GM13976 (cell line): ENCODE data around the gene RGS7.

Experiments used
- DNase-seq: peaks from one replicate; pipeline ENCODE4 v3.0.0; 2012; ENCODE audit warnings: low spot score
- in situ Hi-C: fragments of 300-500 bp; cut with MboI; formaldehyde crosslinking; loops from one replicate; pipeline ENCODE4 v1.12.0; 2022; ENCODE audit warnings: low sequenced_read_pairs, mixed read lengths, inconsistent platforms; ENCODE audit not compliant: unreplicated experiment
- TF ChIP-seq, protein P1 (sequence below): IDR thresholded peaks from 2 replicates; pipeline ENCODE4 v1.5.1; 2012; ENCODE audit warnings: borderline replicate concordance, mild to moderate bottlenecking; ENCODE audit not compliant: insufficient read depth; ENCODE audit errors: extremely low read depth, missing control alignments, control extremely low read depth

Gene RGS7

DNA sequence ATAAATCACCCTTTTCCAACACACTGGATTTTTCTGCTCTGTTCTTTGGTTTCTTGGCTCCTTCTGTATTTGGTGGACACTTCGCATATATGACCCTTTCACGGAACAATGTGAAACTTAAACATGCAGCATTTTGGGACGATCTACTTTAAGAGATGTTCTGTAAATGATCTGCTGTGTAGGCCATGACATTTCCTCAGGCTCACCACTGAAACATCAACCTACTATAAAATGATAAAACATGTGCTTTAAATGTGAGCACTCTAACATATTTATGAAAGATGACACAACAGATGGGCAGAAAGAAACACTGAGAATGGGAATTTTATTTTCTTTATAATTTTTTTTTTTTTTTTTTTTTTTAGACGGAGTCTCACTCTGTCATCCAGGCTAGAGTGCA lies 428.7 kb downstream of the RGS7 start:
- no peak for DNase-seq
- TF ChIP-seq, protein P1, sequence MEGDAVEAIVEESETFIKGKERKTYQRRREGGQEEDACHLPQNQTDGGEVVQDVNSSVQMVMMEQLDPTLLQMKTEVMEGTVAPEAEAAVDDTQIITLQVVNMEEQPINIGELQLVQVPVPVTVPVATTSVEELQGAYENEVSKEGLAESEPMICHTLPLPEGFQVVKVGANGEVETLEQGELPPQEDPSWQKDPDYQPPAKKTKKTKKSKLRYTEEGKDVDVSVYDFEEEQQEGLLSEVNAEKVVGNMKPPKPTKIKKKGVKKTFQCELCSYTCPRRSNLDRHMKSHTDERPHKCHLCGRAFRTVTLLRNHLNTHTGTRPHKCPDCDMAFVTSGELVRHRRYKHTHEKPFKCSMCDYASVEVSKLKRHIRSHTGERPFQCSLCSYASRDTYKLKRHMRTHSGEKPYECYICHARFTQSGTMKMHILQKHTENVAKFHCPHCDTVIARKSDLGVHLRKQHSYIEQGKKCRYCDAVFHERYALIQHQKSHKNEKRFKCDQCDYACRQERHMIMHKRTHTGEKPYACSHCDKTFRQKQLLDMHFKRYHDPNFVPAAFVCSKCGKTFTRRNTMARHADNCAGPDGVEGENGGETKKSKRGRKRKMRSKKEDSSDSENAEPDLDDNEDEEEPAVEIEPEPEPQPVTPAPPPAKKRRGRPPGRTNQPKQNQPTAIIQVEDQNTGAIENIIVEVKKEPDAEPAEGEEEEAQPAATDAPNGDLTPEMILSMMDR: no peak
- in situ Hi-C loops: no loop called here

DNA sequence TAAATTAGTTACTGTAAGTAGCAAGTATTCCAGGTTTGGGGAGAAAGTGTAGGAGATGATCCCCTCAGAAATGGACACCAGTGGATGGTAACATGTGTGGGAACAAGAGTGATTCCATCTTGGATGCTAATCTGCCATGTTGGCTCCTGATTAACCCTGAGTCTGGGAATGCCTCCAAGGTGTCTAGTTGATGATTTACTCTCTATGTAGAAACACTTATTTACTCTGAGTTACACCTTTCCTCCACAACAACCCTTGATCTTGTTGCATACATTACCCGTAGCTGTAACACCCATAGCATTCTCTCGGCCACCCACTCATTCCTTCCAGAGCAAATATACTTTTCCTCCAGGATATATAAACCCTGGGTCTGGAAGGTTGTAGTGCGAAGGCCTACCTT lies 429.2 kb downstream of the RGS7 start:
- in situ Hi-C loops: no loop called here
- TF ChIP-seq, protein P1: no peak
- DNase-seq: no peak

DNA sequence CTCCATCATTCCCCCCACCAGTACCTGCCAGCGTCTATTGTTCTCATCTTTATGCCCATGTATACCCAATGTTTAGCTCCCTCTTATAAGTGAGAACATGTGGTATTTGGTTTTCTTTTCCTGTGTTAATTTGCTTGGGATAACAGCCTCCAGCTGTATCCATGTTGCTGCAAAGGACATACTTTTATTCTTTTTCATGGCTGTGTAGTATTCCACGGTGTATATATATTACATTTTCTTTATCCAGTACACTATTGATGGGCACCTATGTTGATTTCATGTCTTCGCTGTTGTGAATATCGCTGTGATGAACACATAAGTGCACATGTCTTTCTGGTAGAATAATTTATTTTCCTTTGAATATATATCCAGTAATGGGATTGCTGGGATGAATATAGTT lies 431.7 kb downstream of the RGS7 start:
- in situ Hi-C loops: no loop called here
- TF ChIP-seq, protein P1: no peak
- DNase-seq: no peak

DNA sequence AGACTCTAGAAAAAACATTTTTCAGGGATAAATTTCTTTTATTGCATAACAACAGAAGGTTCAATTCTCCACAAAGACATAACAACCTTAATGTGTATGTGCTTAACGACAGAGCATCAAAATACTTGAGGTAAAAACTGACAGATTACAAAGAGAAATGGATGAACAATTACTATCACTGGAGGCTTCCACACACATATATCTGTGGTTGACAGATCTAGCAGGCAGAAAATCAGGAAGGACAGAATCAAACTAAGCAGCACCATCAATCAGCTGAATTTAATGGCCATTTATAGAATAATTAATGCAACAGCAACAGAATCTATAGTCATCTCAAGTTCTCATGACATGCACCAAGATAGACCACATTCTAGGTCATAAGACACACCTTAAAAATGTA lies 439.0 kb downstream of the RGS7 start:
- TF ChIP-seq, protein P1: no peak
- in situ Hi-C loops: no loop called here
- DNase-seq: no peak

DNA sequence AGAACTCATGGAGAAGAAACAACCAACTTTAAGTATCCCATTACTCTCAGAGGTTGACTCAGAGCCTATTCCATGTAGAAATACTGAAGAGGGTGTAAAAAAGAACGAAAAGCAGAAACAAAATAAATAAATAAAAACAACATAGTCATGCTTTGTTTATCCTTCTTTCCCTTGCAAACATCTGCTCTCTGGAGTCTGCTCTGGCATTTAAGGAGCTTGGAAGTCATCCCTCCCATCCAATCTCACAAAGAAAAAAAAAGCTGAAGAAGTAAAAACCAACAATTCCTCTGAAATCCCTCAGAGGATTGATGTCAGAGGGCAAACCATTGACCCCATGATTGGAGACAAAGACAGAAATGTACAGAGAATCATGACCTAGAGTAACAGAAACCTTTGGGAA lies 442.5 kb downstream of the RGS7 start:
- TF ChIP-seq, protein P1: no peak
- in situ Hi-C loops: no loop called here
- no peak for DNase-seq

DNA sequence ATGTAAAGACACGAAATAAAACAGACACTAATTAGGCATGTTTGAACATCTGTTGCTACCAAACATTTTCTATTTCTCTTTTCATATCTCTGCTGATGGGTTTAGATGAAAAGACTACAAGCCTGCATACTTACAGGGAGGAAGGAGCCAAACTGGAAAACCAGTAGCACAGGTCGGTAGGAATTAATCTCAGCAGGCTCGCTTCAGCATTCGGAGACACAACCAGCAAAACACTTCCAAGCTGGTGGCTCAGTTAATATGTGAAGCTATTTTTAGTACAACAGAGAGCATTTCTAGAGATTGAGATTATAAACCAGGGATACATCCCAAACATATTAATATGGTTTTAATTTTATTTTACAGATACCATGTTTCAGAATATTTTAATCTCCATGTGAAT lies 444.2 kb downstream of the RGS7 start:
- in situ Hi-C loops: no loop called here
- TF ChIP-seq, protein P1: no peak
- no peak for DNase-seq
